Immature natural killer cell (primary cell): Measurements from ENCODE around the gene WDPCP. TPM values are rescaled to one million over a fixed set of nuclear protein-coding genes. Genes with fewer than 3 reads are reported as not detected.
"Not testable (repeated sequence)": the region's sequence is repeated elsewhere in the genome, so short reads cannot be mapped to it uniquely, and the experiment has no call there.

ENCODE experiments used
- DNase-seq, 3 donors: peaks; one replicate each; pipeline ENCODE4 v3.0.0; 2022; ENCODE audit warnings: mixed read lengths in 1 of 3
- H3K27ac Mint-ChIP-seq, 6 donors: one replicate each; pipeline ENCODE4 v1.8.0; 2020; ENCODE audit warnings: mixed read lengths in 6 of 6, mild to moderate bottlenecking in 5 of 6, inconsistent platforms in 4 of 6, moderate library complexity in 3 of 6
- H3K27me3 Mint-ChIP-seq, 3 donors: one replicate each; pipeline ENCODE4 v1.8.0; 2020 to 2021; ENCODE audit warnings: low read depth in 3 of 3, mild to moderate bottlenecking in 3 of 3, mixed read lengths in 3 of 3, moderate library complexity in 3 of 3, inconsistent platforms in 1 of 3
- H3K36me3 Mint-ChIP-seq, 3 donors: one replicate each; pipeline ENCODE4 v1.8.0; 2020; ENCODE audit warnings: mixed read lengths in 3 of 3, inconsistent platforms in 2 of 3, mild to moderate bottlenecking in 2 of 3
- H3K4me1 Mint-ChIP-seq, 2 donors: one replicate each; pipeline ENCODE4 v1.8.0; 2020; ENCODE audit warnings: inconsistent platforms in 2 of 2, mild to moderate bottlenecking in 2 of 2, mixed read lengths in 2 of 2, moderate library complexity in 1 of 2
- H3K4me3 Mint-ChIP-seq, 5 donors: one replicate each; pipeline ENCODE4 v1.8.0; 2020; ENCODE audit warnings: mild to moderate bottlenecking in 5 of 5, mixed read lengths in 5 of 5, inconsistent platforms in 3 of 5, moderate library complexity in 3 of 5
- H3K9me3 Mint-ChIP-seq, 6 donors: one replicate each; pipeline ENCODE4 v1.8.0; 2020; ENCODE audit warnings: mild to moderate bottlenecking in 6 of 6, mixed read lengths in 6 of 6, inconsistent platforms in 4 of 6, moderate library complexity in 3 of 6
- polyA plus RNA-seq, 3 donors: library from polyadenylated mRNA; unstranded; fragments of 300-500 nt; fragmentation: Illumina TruSeq; gene quantifications; one replicate each; pipeline ENCODE4 v1.2.3, GENCODE V29; 2021

The WDPCP gene
- polyA plus RNA-seq, 3 donors from 2014 or later, result 4.3 to 7.7 (median 5.6) TPM

DNA sequence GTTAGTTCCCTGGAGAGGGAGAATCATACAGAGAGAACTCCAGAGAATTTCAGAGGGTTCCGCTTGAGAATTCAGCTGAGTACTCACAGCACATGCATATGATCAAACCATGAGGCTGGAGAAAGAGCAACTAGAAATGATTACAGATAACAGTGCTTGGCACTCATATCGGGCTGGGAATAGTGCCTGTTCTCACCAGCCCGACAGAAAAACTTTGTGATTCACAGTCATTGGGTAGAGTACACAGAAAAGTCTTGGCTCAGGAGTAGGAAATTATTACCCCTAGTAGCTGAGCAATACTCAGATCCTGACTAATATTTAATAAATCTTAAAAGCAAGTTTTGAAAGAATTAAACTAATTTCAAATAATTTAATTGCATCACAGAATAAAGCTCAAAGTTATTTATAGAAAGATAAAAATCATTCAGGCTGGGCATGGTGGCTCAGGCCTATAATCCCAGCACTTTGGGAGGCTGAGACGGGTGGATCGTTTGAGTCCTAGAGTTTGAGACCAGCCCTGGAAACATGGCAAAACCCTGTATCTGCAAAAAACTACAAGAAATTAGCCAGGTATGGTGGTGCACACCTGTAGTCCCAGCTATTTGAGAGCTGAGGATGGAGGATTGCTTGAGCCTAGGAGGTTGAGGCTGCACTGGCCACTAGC lies 6.8 kb downstream of the WDPCP start:
- H3K27ac Mint-ChIP-seq, result peak overlapping the region in 1 of 6 donors; percentile 43
- no peaks in the 10 kb centered on the region for H3K4me1 Mint-ChIP-seq
- no peaks in the 10 kb centered on the region for H3K27me3 Mint-ChIP-seq
- H3K36me3 Mint-ChIP-seq, result no peaks in the 10 kb centered on the region
- no peaks in the 10 kb centered on the region for H3K9me3 Mint-ChIP-seq
- no peak overlapping the region for H3K4me3 Mint-ChIP-seq
- no peak for DNase-seq

DNA sequence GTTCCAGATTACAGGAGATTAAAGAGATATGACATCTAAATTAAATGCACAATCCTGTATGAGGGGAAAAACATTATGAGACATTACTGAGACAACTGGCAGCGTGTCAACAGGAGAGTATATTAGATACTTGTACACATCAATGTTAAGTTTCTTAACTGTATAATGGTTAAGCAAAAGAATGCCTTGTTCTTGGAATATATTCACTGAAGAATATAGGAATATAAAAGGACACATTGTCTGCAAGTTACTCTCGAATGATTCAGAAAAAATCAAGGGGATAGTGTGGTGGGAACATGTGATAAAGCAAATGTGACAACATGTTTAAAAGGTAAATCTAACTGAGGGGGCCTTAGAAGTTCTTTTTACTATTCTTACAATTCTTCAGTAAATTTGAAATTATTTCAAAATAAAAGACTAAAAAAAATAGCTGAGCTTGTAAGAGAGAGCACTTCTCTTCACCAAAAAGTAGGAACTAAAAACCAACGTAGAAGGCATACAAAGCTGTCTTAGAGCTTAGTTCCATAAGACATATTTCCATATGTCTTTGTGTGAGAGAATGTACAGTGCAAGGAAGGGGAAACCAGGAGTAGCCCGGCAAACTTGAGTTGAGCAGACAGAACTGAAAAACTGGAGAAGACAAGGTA lies 7.5 kb downstream of the WDPCP start:
- H3K4me3 Mint-ChIP-seq, result no peak overlapping the region

DNA sequence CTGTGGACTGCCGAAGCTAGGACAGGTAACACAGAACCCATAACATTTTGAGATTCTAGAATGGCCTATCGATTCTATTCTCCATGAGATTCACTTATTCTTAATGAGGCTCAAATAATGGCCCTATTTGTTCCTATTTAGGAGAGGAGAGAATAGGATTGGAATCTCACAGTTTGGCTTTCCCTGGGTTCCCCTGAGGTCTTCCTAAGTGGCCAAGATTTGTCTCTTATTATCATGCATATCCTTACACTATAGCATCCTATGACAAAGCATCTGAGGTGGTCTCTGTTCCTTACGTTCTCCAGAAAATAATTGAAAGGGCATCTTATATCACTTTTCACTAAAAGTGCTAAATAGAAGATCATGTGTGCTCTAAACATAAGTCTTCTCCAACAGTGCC lies 9.5 kb downstream of the WDPCP start:
- DNase-seq, result no peak
- no peaks in the 10 kb centered on the region for H3K4me1 Mint-ChIP-seq
- H3K27ac Mint-ChIP-seq, result no peak overlapping the region
- peaks cover 0 to 5% (median 5%) of the 10 kb centered on the region in 6 donors for H3K9me3 Mint-ChIP-seq
- H3K4me3 Mint-ChIP-seq, result no peak overlapping the region
- peaks cover 0 to 1% (median 0%) of the 10 kb centered on the region in 3 donors for H3K27me3 Mint-ChIP-seq
- no peaks in the 10 kb centered on the region for H3K36me3 Mint-ChIP-seq

More for the DNA sequence above, 7.5 kb downstream of the WDPCP start:
- no peaks in the 10 kb centered on the region for H3K27me3 Mint-ChIP-seq
- H3K27ac Mint-ChIP-seq, result peak overlapping the region in 1 of 6 donors; percentile 43
- no peak for DNase-seq
- no peaks in the 10 kb centered on the region for H3K4me1 Mint-ChIP-seq
- H3K36me3 Mint-ChIP-seq, result no peaks in the 10 kb centered on the region
- H3K9me3 Mint-ChIP-seq, result no peaks in the 10 kb centered on the region

DNA sequence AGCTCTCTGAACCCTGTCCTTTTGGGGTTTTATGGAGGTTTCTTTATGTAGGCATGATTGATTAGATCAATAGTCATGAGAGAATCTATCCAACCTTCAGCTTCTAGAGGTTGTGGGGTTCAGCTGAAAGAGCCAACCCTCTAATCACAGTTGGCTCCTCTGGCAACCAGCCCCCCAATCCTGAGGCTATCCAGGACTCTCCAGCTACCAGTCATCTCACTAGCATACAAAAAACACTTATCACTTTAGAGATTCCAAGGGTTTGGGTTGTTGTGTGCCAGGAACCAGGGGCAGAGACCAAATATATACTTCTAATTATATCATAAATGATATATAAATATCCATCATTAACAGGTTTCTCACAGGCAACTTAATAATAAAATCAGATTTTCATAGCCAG lies 11.7 kb downstream of the WDPCP start:
- Mint-ChIP-seq H3K4me3 (no peak overlapping the region), H3K4me1 (no peaks in the 10 kb centered on the region), H3K36me3 (peaks cover 0 to 4% (median under 1%) of the 10 kb centered on the region in 3 donors), H3K27me3 (peaks cover 0 to 1% (median 0%) of the 10 kb centered on the region in 3 donors), H3K27ac (no peak overlapping the region), H3K9me3 (peaks cover 0 to 6% (median 5%) of the 10 kb centered on the region in 6 donors)
- DNase-seq, result no peak

DNA sequence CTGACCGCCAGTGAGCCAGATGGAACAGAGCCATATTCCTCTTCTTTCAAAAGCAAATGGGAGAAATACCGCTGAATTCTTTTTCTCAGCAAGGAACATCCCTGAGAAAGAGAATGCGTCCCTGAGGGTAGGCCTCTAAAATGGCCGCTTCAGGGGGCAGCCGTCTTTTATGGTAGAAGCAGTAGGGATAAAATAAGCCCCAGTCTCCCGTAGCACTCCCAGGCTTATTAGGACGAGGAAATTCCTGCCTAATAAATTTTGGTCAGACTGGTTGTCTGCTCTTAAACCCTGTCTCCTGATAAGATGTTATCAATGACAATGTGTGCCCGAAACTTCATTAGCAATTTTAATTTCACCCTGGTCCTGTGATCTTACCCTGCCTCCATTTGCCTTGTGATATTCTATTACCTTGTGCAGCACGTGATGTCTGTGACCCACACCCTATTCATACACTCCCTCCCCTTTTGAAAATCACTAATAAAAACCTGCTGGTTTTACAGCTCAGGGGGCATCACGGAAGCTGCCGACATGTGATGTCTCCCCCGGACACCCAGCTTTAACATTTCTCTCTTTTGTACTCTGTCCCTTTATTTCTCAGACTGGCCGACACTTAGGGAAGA lies 14.4 kb downstream of the WDPCP start:
- H3K27ac Mint-ChIP-seq, DNase-seq, H3K4me3 Mint-ChIP-seq, H3K4me1 Mint-ChIP-seq, H3K27me3 Mint-ChIP-seq: not testable (repeated sequence)
- peaks cover 5 to 12% (median 6%) of the 10 kb centered on the region in 6 donors for H3K9me3 Mint-ChIP-seq
- peaks cover 4 to 19% (median 7%) of the 10 kb centered on the region in 3 donors for H3K36me3 Mint-ChIP-seq

DNA sequence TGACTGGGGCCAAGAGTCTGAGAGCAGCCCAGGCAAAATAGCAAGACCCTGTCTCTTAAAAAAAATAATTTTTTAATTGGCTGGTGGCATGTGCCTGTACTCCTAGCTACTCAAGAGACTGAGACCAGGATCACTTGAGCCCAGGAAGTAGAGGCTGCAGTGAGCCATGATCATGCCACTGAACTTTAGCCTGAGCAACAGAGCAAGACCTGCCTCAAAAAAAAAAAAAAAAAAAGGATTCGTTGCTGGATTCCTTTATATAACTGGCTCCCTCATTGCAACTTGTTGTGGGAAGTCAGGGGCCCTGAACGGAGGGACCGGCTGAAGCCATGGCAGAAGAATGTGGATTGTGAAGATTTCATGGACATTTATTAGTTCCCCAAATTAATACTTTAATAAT lies 15.3 kb downstream of the WDPCP start:
- H3K36me3 Mint-ChIP-seq, result peaks cover 8 to 20% (median 8%) of the 10 kb centered on the region in 3 donors
- not testable (repeated sequence) for H3K27me3 Mint-ChIP-seq, H3K27ac Mint-ChIP-seq, H3K4me3 Mint-ChIP-seq, DNase-seq, H3K4me1 Mint-ChIP-seq
- peaks cover 9 to 19% (median 13%) of the 10 kb centered on the region in 6 donors for H3K9me3 Mint-ChIP-seq

DNA sequence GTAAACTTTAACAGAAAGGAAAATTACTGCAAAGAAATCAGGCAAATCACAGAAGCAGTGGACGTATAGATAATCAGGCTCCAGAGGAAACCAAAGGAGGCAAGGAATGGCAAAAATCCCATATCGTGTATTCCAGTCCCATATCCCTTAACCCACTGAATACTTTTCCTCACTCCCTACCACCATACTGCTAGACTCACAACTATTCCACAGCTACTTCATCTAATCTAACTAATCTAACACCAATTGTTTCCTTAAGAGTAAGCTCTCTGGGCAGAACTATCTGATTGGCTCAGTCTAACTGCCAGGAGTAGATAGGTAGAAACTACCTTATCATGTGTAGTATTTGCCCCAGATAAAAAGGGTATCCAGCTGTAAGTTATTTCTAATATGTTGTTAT lies 16.3 kb downstream of the WDPCP start:
- DNase-seq, result no peak
- Mint-ChIP-seq H3K27me3 (peaks cover 0 to 3% (median 0%) of the 10 kb centered on the region in 3 donors), H3K27ac (no peak overlapping the region), H3K36me3 (peaks cover 13 to 25% (median 15%) of the 10 kb centered on the region in 3 donors), H3K4me1 (no peaks in the 10 kb centered on the region), H3K9me3 (peaks cover 14 to 26% (median 17%) of the 10 kb centered on the region in 6 donors), H3K4me3 (no peak overlapping the region)

DNA sequence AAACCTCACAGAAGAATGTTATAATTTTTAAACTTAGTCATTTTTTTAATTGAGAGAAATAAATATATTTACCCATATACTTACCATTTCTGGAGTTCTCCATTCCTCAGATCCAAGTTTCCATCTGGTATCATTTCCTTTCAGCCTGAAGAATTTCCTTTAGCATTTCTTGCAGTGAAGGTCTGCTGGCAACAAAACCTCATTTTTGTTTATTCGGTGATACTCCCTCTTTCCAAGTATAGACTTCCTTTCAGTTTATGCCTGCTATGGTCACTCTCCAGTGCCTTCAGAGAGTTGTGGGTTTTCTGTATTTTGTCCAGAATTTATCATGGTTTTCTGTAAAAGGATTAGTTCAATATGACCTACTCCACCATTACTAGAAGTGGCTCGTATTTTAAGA lies 17.0 kb downstream of the WDPCP start:
- peaks cover 14 to 26% (median 17%) of the 10 kb centered on the region in 6 donors for H3K9me3 Mint-ChIP-seq
- H3K36me3 Mint-ChIP-seq, result peaks cover 13 to 25% (median 15%) of the 10 kb centered on the region in 3 donors
- no peaks in the 10 kb centered on the region for H3K4me1 Mint-ChIP-seq
- H3K27me3 Mint-ChIP-seq, result peaks cover 0 to 3% (median 0%) of the 10 kb centered on the region in 3 donors
- no peak for DNase-seq
- no peak overlapping the region for H3K4me3 Mint-ChIP-seq
- no peak overlapping the region for H3K27ac Mint-ChIP-seq

DNA sequence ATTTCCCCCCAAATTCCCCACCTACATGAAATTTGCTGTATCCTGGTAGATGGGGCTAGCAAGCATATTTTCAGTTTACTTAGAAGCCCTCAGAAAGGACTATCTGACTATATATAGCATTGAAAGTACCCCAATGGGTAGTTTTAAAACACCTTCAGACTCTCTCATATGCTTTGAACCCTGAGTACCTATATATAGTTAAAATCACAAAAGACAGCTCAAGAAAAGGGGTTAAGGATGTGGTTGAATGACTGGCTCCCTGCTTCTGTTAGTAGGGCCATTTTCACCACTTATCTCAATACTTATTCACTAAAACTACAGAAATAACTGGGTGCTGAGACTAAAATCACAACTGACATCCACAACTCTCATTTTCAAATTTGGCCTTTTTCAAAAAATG lies 18.5 kb downstream of the WDPCP start:
- Mint-ChIP-seq H3K4me3 (no peak overlapping the region), H3K27me3 (peaks cover 0 to 3% (median 0%) of the 10 kb centered on the region in 3 donors), H3K4me1 (no peaks in the 10 kb centered on the region), H3K36me3 (peaks cover 13 to 25% (median 15%) of the 10 kb centered on the region in 3 donors), H3K27ac (no peak overlapping the region), H3K9me3 (peaks cover 14 to 26% (median 17%) of the 10 kb centered on the region in 6 donors)
- no peak for DNase-seq

DNA sequence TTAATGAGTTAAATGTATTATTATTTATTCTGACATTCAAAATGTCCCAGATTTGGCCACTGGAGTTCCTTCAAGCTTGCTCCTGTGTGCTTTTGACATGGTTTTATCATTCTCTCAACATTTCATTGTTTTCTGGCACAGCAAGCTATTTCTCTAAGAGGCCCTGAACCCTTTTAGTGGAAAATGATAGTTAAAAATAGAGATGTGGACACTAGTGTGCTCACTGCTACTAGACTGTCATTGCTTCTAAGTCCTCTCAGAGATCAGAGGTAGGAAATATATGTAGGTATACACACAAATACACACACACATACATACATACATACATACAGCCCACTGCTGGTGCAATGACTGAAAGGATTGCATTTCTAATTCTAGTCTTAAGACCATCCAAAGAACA lies 25.5 kb downstream of the WDPCP start:
- H3K27ac Mint-ChIP-seq, result no peak overlapping the region
- H3K9me3 Mint-ChIP-seq, result peaks cover 8 to 31% (median 20%) of the 10 kb centered on the region in 6 donors
- peaks cover 19 to 39% (median 32%) of the 10 kb centered on the region in 3 donors for H3K36me3 Mint-ChIP-seq
- H3K4me3 Mint-ChIP-seq, result no peak overlapping the region
- peaks cover under 1 to 11% of the 10 kb centered on the region in 2 donors for H3K4me1 Mint-ChIP-seq
- DNase-seq, result no peak
- peaks cover 0 to 1% (median 1%) of the 10 kb centered on the region in 3 donors for H3K27me3 Mint-ChIP-seq

DNA sequence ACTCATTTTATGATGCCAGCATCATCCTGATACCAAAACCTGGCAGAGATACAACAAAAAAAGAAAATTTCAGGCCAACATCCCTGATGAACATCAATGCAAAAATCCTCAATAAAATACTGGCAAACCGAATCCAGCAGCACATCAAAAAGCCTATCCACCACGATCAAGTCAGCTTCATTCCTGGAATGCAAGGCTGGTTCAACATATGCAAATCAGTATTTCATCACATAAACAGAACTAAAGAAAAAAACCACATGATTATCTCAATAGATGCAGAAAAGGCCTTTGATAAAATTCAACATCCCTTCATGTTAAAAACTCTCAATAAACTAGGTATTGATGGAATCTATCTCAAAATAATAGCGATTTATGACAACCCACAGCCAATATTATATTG lies 29.4 kb downstream of the WDPCP start:
- H3K4me3 Mint-ChIP-seq, H3K27ac Mint-ChIP-seq, DNase-seq, H3K27me3 Mint-ChIP-seq: not testable (repeated sequence)
- Mint-ChIP-seq H3K36me3 (peaks cover 34 to 61% (median 50%) of the 10 kb centered on the region in 3 donors), H3K4me1 (peaks cover 3 to 13% of the 10 kb centered on the region in 2 donors), H3K9me3 (peaks cover 10 to 39% (median 28%) of the 10 kb centered on the region in 6 donors)

DNA sequence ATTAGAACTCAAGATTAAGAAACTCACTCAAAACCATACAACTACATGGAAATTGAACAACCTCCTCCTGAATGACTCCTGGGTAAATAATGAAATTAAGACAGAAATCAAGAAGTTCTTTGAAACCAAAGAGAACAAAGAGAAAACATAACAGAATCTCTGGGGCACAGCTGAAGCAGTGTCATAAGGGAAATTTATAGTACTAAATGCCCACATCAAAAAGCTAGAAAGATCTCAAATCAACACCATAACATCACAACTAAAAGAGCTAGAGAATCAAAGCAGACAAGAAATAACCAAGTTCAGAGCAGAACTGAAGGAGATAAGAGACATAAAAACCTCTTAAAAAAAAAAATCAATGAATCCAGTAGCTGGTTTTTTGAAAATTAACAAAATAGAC lies 30.5 kb downstream of the WDPCP start:
- H3K27me3 Mint-ChIP-seq, H3K27ac Mint-ChIP-seq, DNase-seq, H3K4me3 Mint-ChIP-seq: not testable (repeated sequence)
- peaks cover 10 to 39% (median 28%) of the 10 kb centered on the region in 6 donors for H3K9me3 Mint-ChIP-seq
- peaks cover 34 to 55% (median 52%) of the 10 kb centered on the region in 3 donors for H3K36me3 Mint-ChIP-seq
- peaks cover 3 to 13% of the 10 kb centered on the region in 2 donors for H3K4me1 Mint-ChIP-seq

DNA sequence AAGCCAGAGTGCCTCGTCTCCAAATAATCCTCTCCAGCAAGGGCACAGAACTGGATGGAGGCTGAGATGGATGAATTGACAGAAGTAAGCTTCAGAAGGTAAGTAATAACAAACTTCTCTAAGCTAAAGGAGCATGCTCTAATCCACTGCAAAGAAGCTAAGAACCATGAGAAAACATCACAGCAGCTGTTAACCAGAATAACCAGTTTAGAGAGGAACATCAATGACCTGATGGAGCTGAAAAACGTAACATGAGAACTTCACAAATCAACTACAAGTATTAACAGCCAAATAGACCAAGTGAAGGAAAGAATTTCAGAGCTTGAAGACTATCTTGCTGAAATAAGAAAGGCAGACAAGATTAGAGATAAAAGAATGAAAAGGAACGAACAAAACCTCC lies 32.3 kb downstream of the WDPCP start:
- Mint-ChIP-seq H3K4me3 (no peak overlapping the region), H3K27ac (no peak overlapping the region), H3K36me3 (peaks cover 26 to 47% (median 44%) of the 10 kb centered on the region in 3 donors)

DNA sequence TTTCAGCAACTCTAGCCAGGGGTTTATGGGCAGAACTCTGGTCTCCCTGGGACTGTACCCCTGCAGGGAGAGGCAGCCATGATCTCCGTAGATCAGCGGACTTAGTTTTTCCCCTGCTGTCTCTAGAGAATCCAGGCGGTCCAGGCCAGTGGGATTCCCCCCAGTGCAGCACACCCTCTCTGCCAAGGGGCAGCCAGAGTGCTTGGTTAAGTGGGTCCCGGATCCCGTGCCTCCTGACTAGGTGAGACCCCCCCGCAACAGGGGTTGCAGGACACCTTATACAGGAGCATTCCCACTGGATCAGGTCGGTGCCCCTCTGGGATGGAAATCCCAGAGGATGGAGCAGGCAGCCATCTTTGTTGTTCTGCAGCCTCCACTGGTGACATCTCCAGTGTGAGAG lies 33.0 kb downstream of the WDPCP start:
- Mint-ChIP-seq H3K27ac (no peak overlapping the region), H3K36me3 (peaks cover 26 to 41% (median 38%) of the 10 kb centered on the region in 3 donors), H3K4me1 (peaks cover 4 to 11% of the 10 kb centered on the region in 2 donors), H3K4me3 (no peak overlapping the region), H3K27me3 (peaks cover 0 to 2% (median 1%) of the 10 kb centered on the region in 3 donors), H3K9me3 (peaks cover 10 to 39% (median 25%) of the 10 kb centered on the region in 6 donors)
- no peak for DNase-seq

More for the DNA sequence above, 32.3 kb downstream of the WDPCP start:
- peaks cover 0 to 2% (median 1%) of the 10 kb centered on the region in 3 donors for H3K27me3 Mint-ChIP-seq
- peaks cover 3 to 6% of the 10 kb centered on the region in 2 donors for H3K4me1 Mint-ChIP-seq
- DNase-seq, result no peak
- peaks cover 10 to 39% (median 28%) of the 10 kb centered on the region in 6 donors for H3K9me3 Mint-ChIP-seq
